Measurements from ENCODE around the gene CMTR1.

The CMTR1 gene

GRCh38 chr6:37492991-37493660, 60.1 kb downstream of the CMTR1 start:
- no peak for DNase-seq (ENCODE audit: low spot score)
- Histone ChIP-seq H3K4me3 (ENCODE audit: severe bottlenecking) (no peak overlapping the region), H3K27ac (ENCODE audit: poor library complexity, severe bottlenecking) (no peak overlapping the region), H3K27me3 (ENCODE audit: insufficient read depth, poor library complexity, severe bottlenecking) (no peaks in the 10 kb centered on the region), H3K9me3 (ENCODE audit: severe bottlenecking) (no peaks in the 10 kb centered on the region), H3K4me1 (ENCODE audit: insufficient read depth, poor library complexity, severe bottlenecking) (no peaks in the 10 kb centered on the region), H3K36me3 (ENCODE audit: low read depth) (no peaks in the 10 kb centered on the region)
- no peak for ATAC-seq (ENCODE audit: low read depth)
- no peak for TF ChIP-seq CTCF (IDR thresholded peaks at IDR 0.05; ENCODE audit: poor library complexity, severe bottlenecking)

GRCh38 chr6:37493661-37493995, 60.6 kb downstream of the CMTR1 start:
- Histone ChIP-seq H3K27ac (ENCODE audit: poor library complexity, severe bottlenecking) (no peak overlapping the region), H3K4me1 (ENCODE audit: insufficient read depth, poor library complexity, severe bottlenecking) (no peaks in the 10 kb centered on the region)
- ATAC-seq (ENCODE audit: low read depth), result no peak

DNA sequence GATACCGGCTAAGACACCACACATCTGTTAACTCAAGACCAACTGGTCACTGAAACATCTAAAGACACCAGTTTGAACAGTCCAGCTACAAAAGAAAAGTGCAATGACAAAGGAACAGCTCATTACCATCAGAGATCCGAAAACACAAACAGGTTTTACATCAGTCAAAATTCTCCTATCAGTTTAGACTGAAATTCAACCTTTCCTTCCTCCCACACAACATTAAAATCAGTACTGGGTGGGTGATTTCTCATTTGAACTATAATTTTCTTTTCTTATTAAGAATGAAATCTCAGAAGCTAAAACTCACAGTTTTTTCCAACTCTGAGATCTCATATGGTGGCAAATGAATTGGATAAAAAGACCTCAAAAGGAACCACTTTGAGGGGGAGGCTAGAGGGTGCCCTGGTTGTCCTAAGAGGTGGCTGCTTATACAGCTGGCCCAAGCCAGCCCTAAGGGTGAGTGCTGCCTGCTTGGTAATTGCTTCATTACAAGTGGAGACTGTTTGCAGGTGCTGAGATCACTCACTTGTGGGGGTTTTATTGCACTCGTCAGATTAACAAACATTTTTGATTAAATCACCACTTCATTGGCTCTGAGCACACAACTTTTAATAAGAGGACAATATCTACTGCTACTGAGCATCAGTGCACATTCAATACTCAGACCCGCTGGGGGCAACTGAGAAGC, 62.4 kb downstream of the CMTR1 start:
- H3K4me3 ChIP-seq (ENCODE audit: severe bottlenecking), result no peak overlapping the region
- no peak for DNase-seq (ENCODE audit: low spot score)
- no peaks in the 10 kb centered on the region for H3K4me1 ChIP-seq (ENCODE audit: insufficient read depth, poor library complexity, severe bottlenecking)

More at GRCh38 chr6:37493661-37493995, 60.6 kb downstream of the CMTR1 start:
- no peak for TF ChIP-seq CTCF (IDR thresholded peaks at IDR 0.05; ENCODE audit: poor library complexity, severe bottlenecking)
- no peak overlapping the region for H3K4me3 ChIP-seq (ENCODE audit: severe bottlenecking)
- H3K36me3 ChIP-seq (ENCODE audit: low read depth), result no peaks in the 10 kb centered on the region
- H3K9me3 ChIP-seq (ENCODE audit: severe bottlenecking), result no peaks in the 10 kb centered on the region
- H3K27me3 ChIP-seq (ENCODE audit: insufficient read depth, poor library complexity, severe bottlenecking), result no peaks in the 10 kb centered on the region
- DNase-seq (ENCODE audit: low spot score), result no peak

DNA sequence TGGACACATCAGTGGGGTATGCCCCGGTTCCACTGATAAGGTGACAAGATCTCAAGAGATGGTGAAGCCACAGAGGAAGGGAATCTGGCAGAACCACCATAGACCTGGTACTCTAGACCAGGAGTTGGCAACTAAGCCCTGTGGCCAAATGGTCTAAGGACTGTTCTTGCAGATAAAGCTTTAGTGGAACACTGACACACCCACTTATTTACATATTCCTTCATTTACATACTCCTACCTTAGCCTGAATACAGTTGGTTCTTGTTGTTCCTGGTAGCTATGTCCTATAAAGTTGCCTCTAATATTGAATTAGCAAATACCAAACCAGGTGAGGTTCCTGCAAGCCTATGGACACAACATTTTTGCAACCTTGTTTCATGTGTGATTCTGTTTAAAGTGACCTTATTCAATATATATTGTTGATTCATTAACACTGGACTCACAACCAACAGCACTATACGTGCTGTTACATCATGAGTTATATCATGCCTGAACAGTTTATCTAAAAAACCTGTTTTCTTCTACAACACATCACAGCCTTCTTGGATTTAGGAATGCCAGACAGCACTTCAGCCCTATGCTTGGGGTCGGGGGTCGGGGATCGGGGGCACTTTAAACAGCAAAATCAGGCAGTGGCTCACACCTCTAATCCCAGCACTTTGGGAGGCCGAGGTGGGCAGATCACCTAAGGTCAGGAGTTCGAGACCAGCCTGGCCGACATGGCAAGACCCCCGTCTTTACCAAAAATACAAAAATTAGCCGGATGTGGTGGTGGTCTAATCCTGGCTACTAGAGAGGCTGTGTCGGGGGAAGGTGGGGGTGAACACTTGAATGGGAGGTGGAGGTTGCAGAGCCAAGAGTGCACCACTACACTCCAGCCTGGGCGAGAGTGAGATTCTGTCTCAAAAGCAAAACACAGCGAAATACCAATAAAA, 64.2 kb downstream of the CMTR1 start:
- no peak for ATAC-seq (ENCODE audit: low read depth)

More for the DNA sequence above, 62.4 kb downstream of the CMTR1 start:
- H3K36me3 ChIP-seq (ENCODE audit: low read depth), result no peaks in the 10 kb centered on the region
- TF ChIP-seq CTCF (IDR thresholded peaks at IDR 0.05; ENCODE audit: poor library complexity, severe bottlenecking), result no peak
- no peaks in the 10 kb centered on the region for H3K9me3 ChIP-seq (ENCODE audit: severe bottlenecking)
- ATAC-seq (ENCODE audit: low read depth), result no peak
- H3K27ac ChIP-seq (ENCODE audit: poor library complexity, severe bottlenecking), result no peak overlapping the region
- no peaks in the 10 kb centered on the region for H3K27me3 ChIP-seq (ENCODE audit: insufficient read depth, poor library complexity, severe bottlenecking)

More for the DNA sequence above, 64.2 kb downstream of the CMTR1 start:
- Histone ChIP-seq H3K9me3 (ENCODE audit: severe bottlenecking) (no peaks in the 10 kb centered on the region), H3K4me1 (ENCODE audit: insufficient read depth, poor library complexity, severe bottlenecking) (no peaks in the 10 kb centered on the region), H3K36me3 (ENCODE audit: low read depth) (no peaks in the 10 kb centered on the region), H3K27me3 (ENCODE audit: insufficient read depth, poor library complexity, severe bottlenecking) (no peaks in the 10 kb centered on the region), H3K27ac (ENCODE audit: poor library complexity, severe bottlenecking) (no peak overlapping the region), H3K4me3 (ENCODE audit: severe bottlenecking) (no peak overlapping the region)
- DNase-seq (ENCODE audit: low spot score), result no peak
- TF ChIP-seq CTCF (IDR thresholded peaks at IDR 0.05; ENCODE audit: poor library complexity, severe bottlenecking), result no peak
